ACHN (cell line): ENCODE results near the gene MYO1D.
A peak's percentile ranks its signal among the peaks of the same experiment; 100 is the strongest.
"Not testable (repeated sequence)": the region's sequence is repeated elsewhere in the genome, so short reads cannot be mapped to it uniquely, and the experiment has no call there.

ENCODE experiments used
- DNase-seq: peaks from one replicate; pipeline ENCODE4 v3.0.0-alpha.2; 2015
- in situ Hi-C: cut with HindIII; loops from 2 replicates; pipeline ENCODE4 v1.10.0; 2017; ENCODE audit warnings: low sequenced_read_pairs, low pct_ligation_motif_present, low pct_unique_long_range_greater_than_20kb

Gene MYO1D

GRCh38 chr17:32763855-32764439, 113.0 kb downstream of the MYO1D start:
- DNase-seq, result no peak
- in situ Hi-C loops, result loop anchor here (25.0 kb wide), 1 partner anchor 277 kb away; the partner anchor contains the start of gene CDK5R1

DNA sequence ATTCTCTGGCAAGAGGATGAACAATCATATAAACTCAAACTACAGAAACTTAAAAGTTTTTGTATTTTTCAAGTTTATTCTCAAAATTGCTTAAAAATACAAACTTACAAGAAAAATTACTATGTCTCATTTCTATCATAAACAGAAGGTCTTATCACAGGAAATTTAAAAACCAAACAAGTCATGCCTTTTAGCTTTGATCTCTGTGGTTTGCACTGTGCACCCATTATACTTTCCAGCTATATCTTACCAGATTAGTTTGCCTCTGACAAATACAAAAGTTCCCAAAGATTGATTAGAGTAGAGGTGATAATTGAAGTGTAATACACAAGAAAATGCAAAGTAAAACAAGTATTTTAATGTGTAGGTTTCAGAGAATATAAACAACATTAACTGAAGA, 117.4 kb downstream of the MYO1D start:
- in situ Hi-C loops, result loop anchor here (25.0 kb wide), 1 partner anchor 272 kb away; the partner anchor contains the start of gene CDK5R1
- DNase-seq, result no peak

DNA sequence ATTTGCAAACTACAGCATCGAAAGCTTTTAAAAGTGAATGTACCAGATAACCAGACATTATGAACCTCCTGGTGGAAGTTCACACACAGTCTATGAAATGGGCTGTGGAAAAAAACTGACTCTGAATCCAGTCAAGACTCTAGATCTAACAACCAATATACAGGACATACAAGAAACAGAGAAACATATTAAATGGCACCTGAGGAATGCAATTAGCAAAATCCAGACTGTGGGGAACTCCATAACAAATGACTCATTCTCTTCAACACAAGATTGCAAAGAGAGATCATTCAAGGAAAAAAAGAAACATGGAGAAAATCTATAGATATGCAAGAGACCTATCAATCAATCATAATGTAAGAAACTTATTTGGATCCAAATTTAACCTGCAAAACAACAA, 119.0 kb downstream of the MYO1D start:
- in situ Hi-C loops, result loop anchor here (25.0 kb wide), 1 partner anchor 271 kb away; the partner anchor contains the start of gene CDK5R1
- no peak for DNase-seq

- in situ Hi-C loops, result loop anchor here (25.0 kb wide), 1 partner anchor 269 kb away; the partner anchor contains the start of gene CDK5R1
- no peak for DNase-seq
Observed at GRCh38 chr17:32756696-32757095, 120.2 kb downstream of the MYO1D start.

DNA sequence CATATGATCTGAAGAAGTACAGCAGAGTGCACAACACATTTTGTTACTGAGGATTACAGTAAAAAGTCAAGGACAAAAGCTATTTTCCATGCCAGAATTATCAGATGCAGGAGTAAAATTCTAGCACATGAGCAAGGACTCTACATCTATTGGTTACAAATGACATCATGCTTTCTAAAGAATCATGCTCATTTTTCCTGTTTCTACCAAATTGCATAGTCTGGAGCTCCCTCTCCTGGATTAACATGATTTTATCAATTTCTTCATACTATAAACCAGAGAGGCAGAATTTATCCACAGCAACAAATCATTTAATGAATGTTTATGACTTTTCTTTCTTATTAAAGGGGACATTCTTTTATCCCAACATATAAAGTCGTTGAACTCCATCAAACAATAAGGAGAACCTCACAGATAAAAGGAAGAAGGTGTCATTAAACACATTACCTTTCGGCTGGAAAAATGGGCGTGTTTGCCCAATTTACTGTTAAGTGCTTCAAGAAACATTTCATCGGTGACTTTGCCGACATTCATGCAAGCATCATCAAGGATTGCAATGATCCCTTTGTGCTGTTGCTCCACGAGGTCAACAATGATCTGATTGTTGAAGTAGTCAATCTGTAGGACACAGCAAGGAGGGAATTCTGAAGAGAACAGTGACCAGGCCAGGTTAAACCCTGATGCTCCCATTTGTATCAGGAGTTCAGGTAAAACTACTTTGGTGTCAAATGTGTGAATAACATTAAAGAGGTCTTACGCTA, 121.7 kb downstream of the MYO1D start:
- in situ Hi-C loops, result loop anchor here (25.0 kb wide), 1 partner anchor 268 kb away; the partner anchor contains the start of gene CDK5R1
- DNase-seq, result peak; percentile 83

GRCh38 chr17:32752934-32753333, 124.0 kb downstream of the MYO1D start:
- in situ Hi-C loops, result loop anchor here (25.0 kb wide), 1 partner anchor 266 kb away; the partner anchor contains the start of gene CDK5R1
- no peak for DNase-seq

DNA sequence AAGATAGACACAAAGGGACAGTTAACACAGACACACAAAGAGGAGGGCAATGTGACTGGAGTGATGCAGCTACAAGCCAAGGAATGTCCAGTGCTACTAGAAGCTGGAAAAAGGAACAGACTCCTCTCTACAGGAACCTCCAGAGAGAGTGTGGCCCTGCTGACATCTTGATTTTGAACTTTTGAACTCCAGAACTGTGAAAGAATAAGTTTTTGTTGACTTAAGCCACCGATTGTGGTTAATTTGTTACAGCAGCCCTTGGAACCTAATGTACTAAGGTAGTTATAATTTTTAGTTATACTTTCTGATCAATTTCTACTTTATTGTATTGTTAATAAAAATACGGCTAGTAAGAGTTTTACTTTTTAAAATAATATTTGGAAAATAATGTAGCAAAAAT, 129.1 kb downstream of the MYO1D start:
- in situ Hi-C loops, result no loop called here
- no peak for DNase-seq

- in situ Hi-C loops, result no loop called here
- no peak for DNase-seq
Observed at GRCh38 chr17:32746698-32747097, 130.2 kb downstream of the MYO1D start.

DNA sequence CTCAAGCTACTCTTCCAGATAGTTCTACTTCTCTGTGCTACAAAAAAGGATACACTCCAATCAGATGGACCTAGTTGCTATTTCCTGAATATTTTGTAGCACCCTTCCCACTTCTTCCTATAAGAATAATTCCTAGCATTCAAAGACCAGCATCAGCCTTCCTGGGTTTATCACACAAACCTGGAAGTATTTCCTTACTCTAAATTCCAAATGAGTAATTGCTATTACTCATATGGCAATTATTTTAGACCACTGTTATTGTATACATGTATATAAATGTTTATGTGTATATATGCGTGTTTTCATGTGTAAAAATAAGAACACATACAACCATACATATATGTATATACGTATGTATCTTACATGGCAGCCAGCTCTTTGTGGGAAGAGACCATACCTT, 130.6 kb downstream of the MYO1D start:
- in situ Hi-C loops, result no loop called here
- no peak for DNase-seq

- no peak for DNase-seq
- in situ Hi-C loops, result no loop called here
Observed at GRCh38 chr17:32742681-32743538, 134.0 kb downstream of the MYO1D start.

GRCh38 chr17:32741381-32741780, 135.5 kb downstream of the MYO1D start:
- DNase-seq, result no peak
- in situ Hi-C loops, result no loop called here

- in situ Hi-C loops, result no loop called here
- DNase-seq, result no peak
Observed at GRCh38 chr17:32739722-32740121, 137.2 kb downstream of the MYO1D start.

GRCh38 chr17:32739151-32739550, 137.8 kb downstream of the MYO1D start:
- DNase-seq, in situ Hi-C loops: not testable (repeated sequence)

DNA sequence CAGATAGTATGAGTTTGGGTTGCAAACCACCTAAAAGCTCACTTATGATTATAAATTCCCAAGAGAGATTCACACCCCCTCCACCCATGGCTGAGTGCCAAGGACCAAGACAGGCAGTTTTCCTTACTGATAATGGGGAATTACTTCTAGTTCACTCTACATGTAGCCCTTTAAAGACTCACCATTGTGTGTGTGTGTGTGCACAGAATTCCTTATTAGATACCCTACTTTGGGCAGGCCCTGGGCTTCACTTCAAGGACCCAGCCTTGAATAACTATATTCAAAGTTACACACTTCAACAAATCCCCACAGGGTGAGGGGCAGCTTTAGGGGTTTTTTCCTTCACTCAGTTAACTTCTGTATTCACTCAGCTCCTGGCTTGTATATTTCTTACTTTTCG, 143.5 kb downstream of the MYO1D start:
- no peak for DNase-seq
- in situ Hi-C loops, result no loop called here

GRCh38 chr17:32732900-32733299, 144.0 kb downstream of the MYO1D start:
- in situ Hi-C loops, result no loop called here
- no peak for DNase-seq

DNA sequence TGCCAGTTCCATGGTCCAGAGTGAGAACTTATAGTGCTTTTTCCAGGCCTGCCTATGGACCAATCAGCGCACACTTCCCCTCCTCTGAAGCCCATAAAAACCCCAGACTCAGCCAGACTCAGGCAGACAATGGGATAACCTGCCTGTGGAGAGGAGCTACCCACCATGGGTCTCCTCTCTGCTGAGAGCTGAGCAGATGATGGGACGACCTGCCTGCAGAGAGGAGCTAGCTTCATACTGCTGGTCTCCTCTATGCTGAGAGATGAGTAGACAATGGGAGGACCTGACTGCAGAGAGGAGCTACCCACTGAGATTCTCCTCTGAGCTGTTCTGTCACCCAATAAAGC, 144.7 kb downstream of the MYO1D start:
- in situ Hi-C loops, result no loop called here
- no peak for DNase-seq

DNA sequence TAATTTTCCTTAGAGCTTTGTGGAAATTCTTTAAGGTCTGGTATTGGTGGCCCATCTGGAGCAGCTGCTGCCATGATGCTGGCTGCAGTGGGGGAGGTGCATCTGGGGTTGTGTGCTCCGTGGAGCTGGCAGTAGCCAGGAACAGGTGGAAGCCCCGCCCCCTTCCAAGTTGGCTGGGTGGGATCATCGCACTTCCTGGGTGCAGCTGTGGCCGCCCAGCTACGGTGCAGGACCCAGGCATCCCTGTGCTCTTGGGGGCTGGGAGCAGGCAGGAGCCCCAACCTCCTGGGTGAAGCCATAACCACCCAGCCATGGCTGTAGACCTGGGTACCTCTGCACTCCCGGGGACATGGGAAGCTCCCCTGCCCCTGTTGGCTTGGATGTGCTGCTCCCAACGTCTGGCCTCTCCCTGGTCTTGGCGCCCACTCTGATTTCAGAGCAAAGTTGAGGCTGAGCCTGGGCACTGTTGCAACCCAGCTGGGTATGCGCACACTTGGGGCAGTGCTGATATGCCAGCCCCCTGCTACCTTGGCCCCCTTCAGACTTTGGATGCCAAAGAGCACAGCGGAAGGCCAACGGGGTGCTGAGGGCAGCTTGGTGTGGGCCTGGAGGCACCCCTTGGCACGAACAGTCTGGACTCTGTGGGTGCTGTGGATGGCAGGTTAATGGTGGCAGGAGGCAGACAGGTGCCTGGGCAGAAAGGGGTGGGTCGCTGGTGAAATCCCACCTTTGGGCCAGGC, 145.2 kb downstream of the MYO1D start:
- in situ Hi-C loops, result no loop called here
- DNase-seq, result no peak

- in situ Hi-C loops, result no loop called here
- DNase-seq, result no peak
Observed at GRCh38 chr17:32727681-32728080, 149.2 kb downstream of the MYO1D start.
